Measurements from ENCODE around the gene TEX29. TPM values are rescaled to one million over a fixed set of nuclear protein-coding genes. Genes with fewer than 3 reads are reported as not detected.

TEX29 gene
- total and polyA plus RNA-seq, 3 donors from 2014 or later = 10.4 to 48.9 (median 15.8) TPM

- intact Hi-C loops (cut with DNase I; ENCODE audit: low total_unique reads) = no loop called here
- 65 to 69% methylated on average over 7 of the region's 7 CpGs for WGBS, 2 donors
- Histone ChIP-seq H3K4me3 (no peak overlapping the region), H3K9me3 (no peaks in the 10 kb centered on the region), H3K4me1 (no peaks in the 10 kb centered on the region), H3K27me3 (no peaks in the 10 kb centered on the region), H3K27ac (no peak overlapping the region), H3K36me3 (ENCODE audit: low read depth, missing control alignments) (no peaks in the 10 kb centered on the region)
- DNase-seq = no peak
- TF ChIP-seq POLR2A (IDR thresholded peaks at IDR 0.05) = no peak
- TF ChIP-seq CTCF (IDR thresholded peaks at IDR 0.05) = no peak
Observed at GRCh38 chr13:111359930-111360329, 39.5 kb downstream of the TEX29 start.

DNA sequence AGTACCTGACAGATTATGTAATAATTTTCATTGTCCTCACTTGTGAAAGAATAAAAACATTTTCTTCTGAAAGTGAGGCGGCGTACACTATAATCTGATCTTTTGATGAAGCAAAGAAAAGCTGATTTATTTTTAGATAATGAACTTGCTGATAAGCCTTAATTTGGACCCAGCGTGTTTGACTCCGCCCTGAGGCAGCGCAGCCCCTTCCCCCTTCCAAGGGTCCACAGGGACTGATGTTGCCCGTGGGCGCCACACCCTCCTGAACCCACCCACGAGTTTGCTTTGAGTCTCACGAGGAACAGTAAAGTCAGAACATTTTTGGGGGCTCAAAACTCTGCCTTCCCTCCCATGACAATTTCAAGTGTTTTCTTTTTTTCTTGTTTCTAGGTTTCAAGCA is 40.0 kb downstream of the TEX29 start:
- no peak overlapping the region for H3K27ac ChIP-seq
- H3K4me1 ChIP-seq = no peaks in the 10 kb centered on the region
- TF ChIP-seq POLR2A (IDR thresholded peaks at IDR 0.05) = no peak
- 78 to 83% methylated on average over 9 of the region's 9 CpGs for WGBS, 2 donors
- no peaks in the 10 kb centered on the region for H3K27me3 ChIP-seq
- intact Hi-C loops (cut with DNase I; ENCODE audit: low total_unique reads) = no loop called here
- no peak for DNase-seq
- no peak overlapping the region for H3K4me3 ChIP-seq
- no peaks in the 10 kb centered on the region for H3K9me3 ChIP-seq
- H3K36me3 ChIP-seq (ENCODE audit: low read depth, missing control alignments) = no peaks in the 10 kb centered on the region

- no peaks in the 10 kb centered on the region for H3K27me3 ChIP-seq
- H3K36me3 ChIP-seq (ENCODE audit: low read depth, missing control alignments) = no peaks in the 10 kb centered on the region
- WGBS, 2 donors = 87 to 93% methylated on average over 18 to 20 of the region's 20 CpGs
- no peak for DNase-seq
- no peaks in the 10 kb centered on the region for H3K4me1 ChIP-seq
- no peak for TF ChIP-seq CTCF (IDR thresholded peaks at IDR 0.05)
- no peak for TF ChIP-seq POLR2A (IDR thresholded peaks at IDR 0.05)
- intact Hi-C loops (cut with DNase I; ENCODE audit: low total_unique reads) = no loop called here
- H3K27ac ChIP-seq = no peak overlapping the region
- no peak overlapping the region for H3K4me3 ChIP-seq
- no peaks in the 10 kb centered on the region for H3K9me3 ChIP-seq
Observed at GRCh38 chr13:111361046-111361872, 40.8 kb downstream of the TEX29 start.

DNA sequence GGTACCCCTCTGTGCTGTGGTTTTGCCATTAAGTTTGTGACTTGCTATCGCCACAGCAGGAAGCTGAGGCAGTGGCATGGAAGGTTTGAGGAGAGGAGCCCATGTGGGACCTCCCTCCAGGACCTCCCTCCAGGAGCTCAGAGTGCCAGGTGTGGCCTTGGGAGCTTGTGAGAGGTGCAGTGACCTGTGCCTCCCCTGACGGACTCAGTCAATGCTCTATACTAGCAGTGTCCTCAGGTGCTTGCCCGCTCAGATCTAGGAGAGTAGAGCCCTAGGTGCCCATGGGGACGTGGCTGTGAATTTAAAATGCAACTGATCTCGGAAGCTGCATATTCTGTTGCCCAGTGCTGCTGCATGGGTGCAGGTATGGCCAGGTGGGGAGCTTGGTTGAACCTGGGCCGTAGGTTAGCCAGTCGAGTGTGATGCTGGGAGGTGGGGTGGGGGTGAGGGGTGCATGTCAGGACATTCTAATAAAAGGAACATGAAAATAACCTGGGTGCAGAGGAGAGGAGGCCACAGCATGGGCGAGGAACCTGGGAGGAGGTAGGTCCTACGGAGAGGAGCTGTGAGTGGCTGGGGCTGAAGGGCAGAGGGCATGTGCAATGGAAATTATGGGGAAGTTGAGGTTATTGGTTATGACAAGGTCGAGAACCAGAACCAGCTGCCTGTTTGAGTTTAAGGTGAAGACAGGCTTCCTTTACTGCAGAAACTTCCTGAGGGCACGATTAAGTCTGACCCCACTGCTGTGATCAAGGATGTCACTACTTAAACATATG is 41.6 kb downstream of the TEX29 start:
- no peaks in the 10 kb centered on the region for H3K36me3 ChIP-seq (ENCODE audit: low read depth, missing control alignments)
- WGBS, 2 donors = 86 to 89% methylated on average over 9 to 11 of the region's 11 CpGs
- H3K27me3 ChIP-seq = no peaks in the 10 kb centered on the region
- H3K4me3 ChIP-seq = no peak overlapping the region
- no peaks in the 10 kb centered on the region for H3K4me1 ChIP-seq
- intact Hi-C loops (cut with DNase I; ENCODE audit: low total_unique reads) = no loop called here
- H3K27ac ChIP-seq = no peak overlapping the region
- H3K9me3 ChIP-seq = no peaks in the 10 kb centered on the region
- TF ChIP-seq POLR2A (IDR thresholded peaks at IDR 0.05) = no peak
- no peak for DNase-seq

- no peak for TF ChIP-seq CTCF (IDR thresholded peaks at IDR 0.05)
- TF ChIP-seq POLR2A (IDR thresholded peaks at IDR 0.05) = no peak
- no peaks in the 10 kb centered on the region for H3K36me3 ChIP-seq (ENCODE audit: low read depth, missing control alignments)
- intact Hi-C loops (cut with DNase I; ENCODE audit: low total_unique reads) = no loop called here
- no peaks in the 10 kb centered on the region for H3K9me3 ChIP-seq
- no peaks in the 10 kb centered on the region for H3K4me1 ChIP-seq
- no peak for DNase-seq
- H3K4me3 ChIP-seq = no peak overlapping the region
- 72 to 76% methylated on average over 11 to 12 of the region's 12 CpGs for WGBS, 2 donors
- H3K27me3 ChIP-seq = no peaks in the 10 kb centered on the region
- no peak overlapping the region for H3K27ac ChIP-seq
Observed at GRCh38 chr13:111363121-111363520, 42.7 kb downstream of the TEX29 start.

Measured in testis (tissue), 3 donors.